HepG2 (cell line): ENCODE results near the gene ISCA2. TPM values are rescaled to one million over a fixed set of nuclear protein-coding genes. Genes with fewer than 3 reads are reported as not detected.

Experiments
- ATAC-seq: fragments of 200-7000 bp; cut with Tn5 transposase; 3 replicates; pipeline ENCODE4 v1.9.1; 2020; ENCODE audit warnings: mild to moderate bottlenecking, moderate library complexity
- BruUV-seq: library from RNA; stranded (reverse); fragments of 400-500 nt; replicated peaks from 2 replicates; lab custom pipeline; 2021; lab: Mats Ljungman, UMichigan
- CTCF ChIA-PET: fragments of 300-600 bp; formaldehyde crosslinking; extraction: SDS; loops from one replicate; lab custom pipeline; 2021; ENCODE audit warnings: low total read pairs, inconsistent platforms, low intra/inter-chr PET ratio; lab: Yijun Ruan, JAX
- POLR2A ChIA-PET: fragments of 350-600 bp; sonication (Branson Sonifier 250); formaldehyde crosslinking; loops from one replicate; lab custom pipeline; 2020; ENCODE audit warnings: antibody characterized with exemption, inconsistent platforms; lab: Yijun Ruan, JAX
- DNase-seq: peaks from one replicate; pipeline ENCODE4 v3.0.0-alpha.2; 2015; ENCODE audit warnings: low spot score
- FAIRE-seq: peaks from 3 replicates; lab custom pipeline; 2011; peaks lifted over from hg19 to GRCh38; lab: Jason Lieb, UNC
- H2AFZ ChIP-seq: one replicate; pipeline ENCODE4 v1.6.1; 2011; ENCODE audit warnings: low read length, inconsistent platforms
- H3K27ac ChIP-seq: fragments of 300-600 bp; 3 replicates; pipeline ENCODE4 v1.8.0; 2011; ENCODE audit warnings: mixed run types, mild to moderate bottlenecking, mixed read lengths, low read length, inconsistent platforms; ENCODE audit not compliant: insufficient read depth; ENCODE audit errors: extremely low read length
- H3K27me3 ChIP-seq, 2 experiments: fragments of 200-600 bp in 1 of 2; 2 replicates in 1 of 2; 3 replicates in 1 of 2; pipeline versions ENCODE4 v1.6.0 to v1.8.0; 2011; ENCODE audit warnings: low read length in 2 of 2, mild to moderate bottlenecking in 2 of 2, moderate library complexity in 2 of 2, inconsistent platforms in 1 of 2; ENCODE audit not compliant: insufficient read depth in 2 of 2, control insufficient read depth in 1 of 2
- H3K36me3 ChIP-seq, 2 experiments: fragments of 200-600 bp in 1 of 2; replicated peaks in 1 of 2; 2 replicates in 1 of 2; 3 replicates in 1 of 2; pipeline versions ENCODE4 v1.5.1 to v1.8.0; 2011; ENCODE audit warnings: low read length in 2 of 2, inconsistent platforms in 1 of 2; ENCODE audit not compliant: insufficient read depth in 2 of 2, control insufficient read depth in 1 of 2
- H3K4me1 ChIP-seq: 2 replicates; pipeline ENCODE4 v1.5.1; 2012; ENCODE audit warnings: low read length, inconsistent platforms; ENCODE audit not compliant: insufficient read depth
- H3K4me2 ChIP-seq: 2 replicates; pipeline ENCODE4 v1.6.0; 2011; ENCODE audit warnings: low read depth, low read length, inconsistent platforms
- H3K4me3 ChIP-seq, 3 experiments: fragments of 200-600 bp in 1 of 3; sonication (generic), shearing (Covaris generic) in 1 of 3; replicated peaks in 1 of 3; 2 replicates each; pipeline ENCODE4 v1.5.1; 2011 to 2016; ENCODE audit warnings: low read length in 3 of 3, inconsistent platforms in 2 of 3, low read depth in 2 of 3, mild to moderate bottlenecking in 2 of 3, control low read depth in 1 of 3, mixed read lengths in 1 of 3; ENCODE audit not compliant: insufficient read depth in 1 of 3
- H3K79me2 ChIP-seq: one replicate; pipeline ENCODE4 v1.6.1; 2011; ENCODE audit warnings: low read length, inconsistent platforms; ENCODE audit not compliant: insufficient read depth
- H3K9ac ChIP-seq: 2 replicates; pipeline ENCODE4 v1.6.0; 2011; ENCODE audit warnings: mild to moderate bottlenecking, low read depth, low read length, inconsistent platforms; ENCODE audit not compliant: insufficient read depth
- H3K9me3 ChIP-seq: 2 replicates; pipeline ENCODE4 v1.5.1; 2012; ENCODE audit warnings: mild to moderate bottlenecking, low read length
- H4K20me1 ChIP-seq: 2 replicates; pipeline ENCODE4 v1.6.0; 2011; ENCODE audit warnings: inconsistent platforms, mild to moderate bottlenecking, low read length, moderate library complexity; ENCODE audit not compliant: insufficient read depth
- ETV6 ChIP-seq: sonication (generic); formaldehyde crosslinking; conservative IDR thresholded peaks from 2 replicates; pipeline ENCODE4 v1.4.0; 2020; ENCODE audit warnings: missing genetic modification reagents
- FIP1L1 ChIP-seq: fragments of 200-400 bp; formaldehyde crosslinking; IDR thresholded peaks from 2 replicates; pipeline ENCODE4 v1.6.1; 2018; ENCODE audit warnings: low read depth, mild to moderate bottlenecking, low read length, moderate library complexity, borderline replicate concordance; ENCODE audit not compliant: insufficient read depth
- KDM3A ChIP-seq: IDR thresholded peaks from 2 replicates; pipeline ENCODE4 v1.6.1; 2018; ENCODE audit warnings: low read depth, missing compliant biosample characterization
- KLF16 ChIP-seq, 2 experiments: sonication (generic) in 1 of 2; formaldehyde crosslinking in 1 of 2; IDR thresholded peaks; 2 replicates each; pipeline versions ENCODE4 v1.6.1 to v1.8.0; 2016 to 2023; ENCODE audit warnings: missing genetic modification reagents in 2 of 2, missing compliant biosample characterization in 1 of 2
- KLF9 ChIP-seq: IDR thresholded peaks from 2 replicates; pipeline ENCODE4 v1.6.1; 2016; ENCODE audit warnings: low read depth
- MAZ ChIP-seq, 2 experiments: sonication (generic) in 1 of 2; formaldehyde crosslinking in 1 of 2; IDR thresholded peaks; 2 replicates each; pipeline versions ENCODE4 v1.5.0 to v1.6.1; 2012 to 2020; ENCODE audit warnings: low read depth in 2 of 2, mild to moderate bottlenecking in 2 of 2, borderline replicate concordance in 1 of 2, improper control_type of control experiment in 1 of 2, low read length in 1 of 2, missing genetic modification reagents in 1 of 2, moderate library complexity in 1 of 2
- NFE2 ChIP-seq: sonication (generic); formaldehyde crosslinking; IDR thresholded peaks from 2 replicates; pipeline ENCODE4 v1.4.0; 2020; ENCODE audit warnings: missing genetic modification reagents
- RFXAP ChIP-seq: sonication (generic); formaldehyde crosslinking; IDR thresholded peaks from 2 replicates; pipeline ENCODE4 v1.4.0; 2020; ENCODE audit warnings: missing genetic modification reagents, borderline replicate concordance
- SIX4 ChIP-seq: sonication (generic); formaldehyde crosslinking; IDR thresholded peaks from 2 replicates; pipeline ENCODE4 v1.4.0; 2020; ENCODE audit warnings: missing genetic modification reagents
- TEAD2 ChIP-seq: sonication (generic); formaldehyde crosslinking; IDR thresholded peaks from 2 replicates; pipeline ENCODE4 v1.9.0; 2021; ENCODE audit warnings: missing genetic modification reagents
- ZNF354B ChIP-seq: sonication (generic); formaldehyde crosslinking; IDR thresholded peaks from 2 replicates; pipeline ENCODE4 v1.8.0; 2022; ENCODE audit warnings: mild to moderate bottlenecking, missing genetic modification reagents
- ZNF484 ChIP-seq: sonication (generic); formaldehyde crosslinking; IDR thresholded peaks from 2 replicates; pipeline ENCODE4 v1.5.1; 2020; ENCODE audit warnings: mild to moderate bottlenecking, low read depth, missing genetic modification reagents, borderline replicate concordance
- ZNF550 ChIP-seq: sonication (generic); formaldehyde crosslinking; IDR thresholded peaks from 2 replicates; pipeline ENCODE4 v1.4.0; 2020; ENCODE audit warnings: mild to moderate bottlenecking, missing genetic modification reagents, borderline replicate concordance
- ZNF841 ChIP-seq: sonication (generic); formaldehyde crosslinking; IDR thresholded peaks from 2 replicates; pipeline ENCODE4 v1.8.1; 2023; ENCODE audit warnings: missing genetic modification reagents, borderline replicate concordance
- ZSCAN29 ChIP-seq: sonication (generic); formaldehyde crosslinking; conservative IDR thresholded peaks from 2 replicates; pipeline ENCODE4 v1.4.0; 2020; ENCODE audit warnings: mild to moderate bottlenecking, missing genetic modification reagents
- WGBS: methylation state at CpG from one replicate; pipeline ENCODE4 v1.1.6; 2017; ENCODE audit warnings: low lambda C conversion rate; 5-methylcytosine and 5-hydroxymethylcytosine counted together
- in situ Hi-C: cut with HindIII; loops from 2 replicates; pipeline ENCODE4 v1.10.0; 2017; ENCODE audit warnings: low pct_unique_long_range_greater_than_20kb; ENCODE audit not compliant: extremely low pct_ligation_motif_present
- intact Hi-C: fragments of 100-400 bp; cut with micrococcal nuclease; formaldehyde crosslinking; loops from one replicate; pipeline ENCODE4 v1.10.0; 2022; ENCODE audit not compliant: unreplicated experiment
- polyA plus RNA-seq, 8 experiments: library from polyadenylated mRNA; depleted of rRNA in 3 of 8; stranded (reverse) in 7 of 8; unstranded in 1 of 8; fragments of >200 nt; fragmentation: Illumina TruSeq in 4 of 8; extraction: Trizol in 4 of 8; gene quantifications; 2 replicates each; pipeline versions ENCODE4 v1.2.1 to v1.2.3, GENCODE V29; 2011 to 2016; ENCODE audit warnings: low read depth in 4 of 8, missing spikeins in 1 of 8, mixed read lengths in 1 of 8; ENCODE audit not compliant: insufficient read depth in 1 of 8
- total RNA-seq, 5 experiments: library from RNA; depleted of rRNA; stranded (reverse); fragments of >200 nt; fragmentation: Illumina TruSeq; extraction: Trizol; gene quantifications; 2 replicates each; pipeline ENCODE4 v1.2.3, GENCODE V29; 2016; ENCODE audit warnings: low read depth in 1 of 5
- TF ChIP-seq, protein P1 (sequence below): sonication (generic); formaldehyde crosslinking; IDR thresholded peaks from 2 replicates; pipeline ENCODE4 v1.4.0; 2020; ENCODE audit warnings: missing genetic modification reagents

Gene ISCA2
- total and polyA plus RNA-seq, 2 of the 13 experiments (the other 11 are each of a cell fraction or from before 2014, with no cell fraction given) = 32.1 to 43.4 TPM

DNA sequence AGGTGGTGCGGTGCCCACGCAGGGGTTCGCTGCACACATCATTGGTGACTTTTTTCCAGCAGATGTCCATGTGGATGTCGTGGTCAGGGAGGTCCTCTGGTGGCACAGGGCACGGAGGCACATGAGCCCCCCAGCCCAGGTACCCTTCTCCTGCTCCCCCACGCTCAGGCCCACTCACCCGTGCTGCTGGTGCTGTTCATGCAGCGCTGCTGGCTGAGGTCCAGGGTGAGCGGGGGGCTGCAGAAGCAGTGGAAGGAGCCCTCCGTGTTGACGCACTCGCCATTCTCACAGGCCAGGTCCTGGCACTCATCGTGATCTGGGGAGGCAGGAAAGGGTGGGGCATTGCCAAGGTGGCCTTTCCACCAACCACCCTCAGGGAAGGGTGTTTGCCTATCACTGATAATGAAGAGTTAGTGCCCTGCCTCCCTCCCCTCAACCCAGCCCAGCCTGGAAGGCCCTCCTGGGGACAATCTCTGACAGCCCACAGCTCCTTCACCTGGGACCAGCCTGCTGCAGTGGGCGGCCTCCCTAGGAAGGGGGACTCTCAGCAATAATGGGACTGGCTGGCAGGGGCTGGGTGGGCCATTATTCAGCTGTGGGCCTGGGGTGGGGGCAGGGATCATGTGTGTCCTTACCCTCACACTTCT is 9.8 kb downstream of the ISCA2 start:
- WGBS = 69% methylated on average over 7 of the region's 14 CpGs
- BruUV-seq = no TSS peak
- DNase-seq (no peak), ATAC-seq (no peak), FAIRE-seq (no peak)
- H3K79me2 ChIP-seq = no peaks in the 10 kb centered on the region
- ChIA-PET CTCF (no interaction called here), POLR2A (interaction anchor here (1.5 kb wide), 1 partner anchor 10 kb away, joined by 5 read pairs; the partner anchor contains the start of genes ISCA2 and NPC2)
- peaks cover 0 to 19% of the 10 kb centered on the region in 2 experiments; a peak in 2 of 5 replicates for H3K27me3 ChIP-seq
- intact Hi-C loops (loop anchor here (5.0 kb wide), 2 partner anchors 109 to 299 kb away; partner anchors contain the start of gene LTBP2), in situ Hi-C loops (no loop called here)
- TF ChIP-seq ZNF354B (CRISPR knock-in tag) = no peak
- no peak for TF ChIP-seq ZSCAN29 (CRISPR knock-in tag)
- TF ChIP-seq FIP1L1 = no peak
- TF ChIP-seq RFXAP = no peak
- no peak overlapping the region for H3K27ac ChIP-seq
- no peak overlapping the region for H2AFZ ChIP-seq
- H3K9me3 ChIP-seq = no peaks in the 10 kb centered on the region
- H3K9ac ChIP-seq = no peak overlapping the region
- 0 out of 2 replicates have a peak, but pooled peaks cover under 1% of the 10 kb centered on the region for H3K4me1 ChIP-seq
- no peak overlapping the region for H3K4me3 ChIP-seq
- no peaks in the 10 kb centered on the region for H3K36me3 ChIP-seq
- H4K20me1 ChIP-seq = no peaks in the 10 kb centered on the region
- no peak overlapping the region for H3K4me2 ChIP-seq

DNA sequence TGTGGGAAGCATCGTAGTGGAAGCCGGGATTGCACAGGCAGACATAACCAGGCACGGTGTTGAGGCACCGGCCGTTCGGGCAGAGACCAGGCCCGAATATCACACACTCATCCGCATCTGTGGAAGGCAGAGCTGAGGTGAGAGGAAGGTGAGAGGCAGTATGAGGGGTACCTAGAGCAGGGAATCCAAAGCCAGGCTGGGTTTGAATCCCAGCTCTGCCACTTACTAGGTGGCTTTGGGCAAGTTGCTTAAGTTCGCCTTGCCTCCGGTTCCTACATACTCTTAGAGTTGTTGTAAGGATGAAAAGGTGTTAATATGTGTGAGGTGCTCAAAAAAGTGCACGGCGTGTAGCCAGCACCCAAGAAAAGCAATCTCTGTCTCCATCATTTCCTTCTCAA is 10.4 kb downstream of the ISCA2 start:
- no peak for FAIRE-seq
- intact Hi-C loops = loop anchor here (5.0 kb wide), 2 partner anchors 108 to 298 kb away; partner anchors contain the start of gene LTBP2
- CTCF ChIA-PET = no interaction called here
- TF ChIP-seq KLF16 (CRISPR knock-in tag; IDR thresholded peaks at IDR 0.05) (no peak), SIX4 (CRISPR knock-in tag) (no peak), ZNF550 (CRISPR knock-in tag) (no peak), NFE2 (no peak), ZNF841 (no peak), MAZ (IDR thresholded peaks at IDR 0.05; ENCODE audit: borderline replicate concordance, low read depth, low read length) (no peak), MAZ (CRISPR knock-in tag; IDR thresholded peaks at IDR 0.05; ENCODE audit: low read depth) (no peak), KLF9 (CRISPR knock-in tag) (no peak), ETV6 (CRISPR knock-in tag) (no peak), TEAD2 (no peak), KDM3A (CRISPR knock-in tag) (no peak), ZNF484 (CRISPR knock-in tag) (no peak)
- TF ChIP-seq, protein P1, sequence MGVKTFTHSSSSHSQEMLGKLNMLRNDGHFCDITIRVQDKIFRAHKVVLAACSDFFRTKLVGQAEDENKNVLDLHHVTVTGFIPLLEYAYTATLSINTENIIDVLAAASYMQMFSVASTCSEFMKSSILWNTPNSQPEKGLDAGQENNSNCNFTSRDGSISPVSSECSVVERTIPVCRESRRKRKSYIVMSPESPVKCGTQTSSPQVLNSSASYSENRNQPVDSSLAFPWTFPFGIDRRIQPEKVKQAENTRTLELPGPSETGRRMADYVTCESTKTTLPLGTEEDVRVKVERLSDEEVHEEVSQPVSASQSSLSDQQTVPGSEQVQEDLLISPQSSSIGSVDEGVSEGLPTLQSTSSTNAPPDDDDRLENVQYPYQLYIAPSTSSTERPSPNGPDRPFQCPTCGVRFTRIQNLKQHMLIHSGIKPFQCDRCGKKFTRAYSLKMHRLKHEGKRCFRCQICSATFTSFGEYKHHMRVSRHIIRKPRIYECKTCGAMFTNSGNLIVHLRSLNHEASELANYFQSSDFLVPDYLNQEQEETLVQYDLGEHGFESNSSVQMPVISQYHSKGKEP (CRISPR knock-in tag) = no peak

More for the DNA sequence above, 10.4 kb downstream of the ISCA2 start:
- WGBS = 74% methylated on average over 9 of the region's 12 CpGs
- H3K79me2 ChIP-seq = no peaks in the 10 kb centered on the region
- peaks cover 0 to 22% of the 10 kb centered on the region in 2 experiments; a peak in 2 of 5 replicates for H3K27me3 ChIP-seq
- POLR2A ChIA-PET = interaction anchor here (1.5 kb wide), 1 partner anchor 11 kb away, joined by 5 read pairs; the partner anchor contains the start of genes ISCA2 and NPC2
- H3K9ac ChIP-seq = no peak overlapping the region
- BruUV-seq = no TSS peak
- ATAC-seq (no peak), DNase-seq (no peak)
- no peaks in the 10 kb centered on the region for H4K20me1 ChIP-seq
- no peak overlapping the region for H3K4me3 ChIP-seq
- H2AFZ ChIP-seq = no peak overlapping the region
- 0 out of 2 replicates have a peak, but pooled peaks cover 4% of the 10 kb centered on the region for H3K4me1 ChIP-seq
- no peak overlapping the region for H3K4me2 ChIP-seq
- H3K27ac ChIP-seq = no peak overlapping the region
- H3K36me3 ChIP-seq = no peaks in the 10 kb centered on the region
- in situ Hi-C loops = no loop called here
- no peaks in the 10 kb centered on the region for H3K9me3 ChIP-seq
